IPS DF 4.7 (cell line): Measurements from ENCODE around the gene SULT1C4.

Source experiments
- DNase-seq: peaks from one replicate; pipeline ENCODE4 v3.0.0-alpha.2; 2013; ENCODE audit warnings: low spot score; ENCODE audit errors: extremely low read depth

Gene SULT1C4

DNA sequence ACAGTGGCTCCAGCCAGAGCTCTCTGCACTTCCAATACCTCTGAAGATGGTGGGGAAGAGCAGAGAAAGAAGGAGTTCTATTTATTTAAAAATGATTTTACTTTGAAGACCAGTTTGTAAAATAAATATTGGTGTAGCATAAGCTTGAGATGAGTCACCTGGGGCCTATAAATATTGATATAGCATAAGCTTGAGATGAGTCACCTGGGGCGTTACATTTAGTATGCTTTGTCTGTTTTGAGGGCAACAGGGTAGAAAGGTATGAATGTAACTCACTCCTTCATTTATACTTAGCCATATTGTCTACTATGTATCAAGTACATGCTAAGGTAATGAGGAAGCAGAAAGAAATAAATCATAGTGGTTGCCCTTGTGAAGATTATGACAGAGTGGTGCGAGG lies 7.7 kb upstream of the SULT1C4 start:
- no peak for DNase-seq

- no peak for DNase-seq
Observed at GRCh38 chr2:108376774-108377173, 980 bp upstream of the SULT1C4 start.

GRCh38 chr2:108377401-108377800 lies 353 bp upstream of the SULT1C4 start:
- no peak for DNase-seq

DNA sequence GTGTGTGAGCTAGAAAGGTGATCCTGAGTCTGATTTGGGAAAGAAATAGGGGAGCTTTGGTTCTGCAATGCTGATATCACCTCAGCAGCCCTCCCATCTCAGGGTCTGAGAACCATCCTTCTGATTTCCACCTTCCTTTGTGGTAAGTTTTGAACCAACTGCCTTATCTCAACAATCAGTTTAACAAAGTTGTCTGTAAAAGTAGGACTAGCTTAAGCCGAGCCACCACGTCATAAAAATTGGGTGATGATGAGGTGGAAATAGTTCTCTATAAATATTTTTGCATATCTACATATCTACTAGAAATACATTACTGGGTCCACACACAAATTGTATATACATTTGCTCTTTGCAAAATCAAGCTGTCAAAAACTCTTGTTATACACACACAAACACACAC lies 1.1 kb downstream of the SULT1C4 start:
- DNase-seq, result no peak

- DNase-seq, result no peak
Observed at GRCh38 chr2:108382196-108382595, 4.4 kb downstream of the SULT1C4 start.

DNA sequence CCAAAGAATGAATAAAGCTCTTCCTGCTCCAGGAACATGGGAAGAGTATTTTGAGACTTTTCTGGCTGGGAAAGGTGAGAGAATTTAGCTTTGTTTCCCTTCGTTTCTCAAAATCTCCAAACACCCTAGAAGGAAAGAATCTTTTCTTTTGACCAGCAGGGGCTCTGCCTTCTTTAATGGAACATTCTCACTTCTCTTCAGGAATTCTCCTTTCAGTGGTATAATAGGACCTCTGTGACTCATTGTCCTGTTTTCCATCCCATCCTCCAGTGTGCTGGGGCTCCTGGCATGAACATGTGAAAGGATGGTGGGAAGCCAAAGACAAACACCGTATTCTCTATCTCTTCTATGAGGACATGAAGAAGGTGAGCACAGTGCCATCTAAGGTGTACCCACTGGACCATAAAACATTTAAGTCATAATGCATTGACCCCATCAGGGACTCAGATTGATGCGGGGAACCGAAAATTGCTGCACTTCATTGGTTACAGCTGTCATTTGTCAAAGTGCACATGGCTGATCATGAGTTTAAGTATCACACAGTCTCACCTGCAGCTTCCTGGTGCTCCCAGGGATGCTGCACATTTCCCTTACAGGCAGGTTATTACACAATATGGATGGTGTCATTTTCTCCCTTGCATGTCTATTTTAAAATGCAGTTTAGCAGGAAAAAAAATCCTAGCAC lies 5.5 kb downstream of the SULT1C4 start:
- peak; percentile 62 for DNase-seq

DNA sequence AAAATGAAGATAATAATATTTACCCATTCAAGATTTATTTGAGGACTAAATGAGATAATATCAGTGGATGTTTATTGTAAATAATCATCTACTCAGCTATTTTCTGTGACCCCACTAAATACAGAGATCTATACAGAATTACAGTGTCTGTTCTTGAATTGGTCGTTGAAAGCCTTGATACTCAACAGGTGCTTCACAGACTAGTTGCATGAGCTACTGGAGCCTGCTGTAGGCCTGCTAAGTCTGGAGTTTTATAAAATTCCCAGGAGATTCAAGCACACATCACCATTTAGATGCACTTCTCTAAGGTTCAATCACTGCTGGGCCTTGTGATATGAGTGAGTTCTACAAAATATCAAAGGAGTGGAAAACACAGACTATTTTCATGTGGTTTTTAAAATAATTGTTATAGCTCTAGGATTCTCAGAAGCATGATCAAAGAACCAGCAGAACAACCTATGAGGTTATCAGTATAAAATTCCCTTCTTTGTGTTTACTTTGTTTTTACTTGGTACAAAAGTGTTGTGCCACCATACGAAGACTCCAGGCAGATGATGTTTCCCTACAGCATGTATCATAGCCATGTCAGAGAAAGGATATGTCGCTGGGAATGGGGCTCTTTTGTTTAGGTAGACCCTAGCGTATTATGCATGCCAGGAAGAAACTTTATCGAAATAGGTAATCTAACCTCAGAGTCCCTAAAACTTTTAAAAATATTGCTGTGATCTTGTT lies 7.1 kb downstream of the SULT1C4 start:
- DNase-seq, result no peak

DNA sequence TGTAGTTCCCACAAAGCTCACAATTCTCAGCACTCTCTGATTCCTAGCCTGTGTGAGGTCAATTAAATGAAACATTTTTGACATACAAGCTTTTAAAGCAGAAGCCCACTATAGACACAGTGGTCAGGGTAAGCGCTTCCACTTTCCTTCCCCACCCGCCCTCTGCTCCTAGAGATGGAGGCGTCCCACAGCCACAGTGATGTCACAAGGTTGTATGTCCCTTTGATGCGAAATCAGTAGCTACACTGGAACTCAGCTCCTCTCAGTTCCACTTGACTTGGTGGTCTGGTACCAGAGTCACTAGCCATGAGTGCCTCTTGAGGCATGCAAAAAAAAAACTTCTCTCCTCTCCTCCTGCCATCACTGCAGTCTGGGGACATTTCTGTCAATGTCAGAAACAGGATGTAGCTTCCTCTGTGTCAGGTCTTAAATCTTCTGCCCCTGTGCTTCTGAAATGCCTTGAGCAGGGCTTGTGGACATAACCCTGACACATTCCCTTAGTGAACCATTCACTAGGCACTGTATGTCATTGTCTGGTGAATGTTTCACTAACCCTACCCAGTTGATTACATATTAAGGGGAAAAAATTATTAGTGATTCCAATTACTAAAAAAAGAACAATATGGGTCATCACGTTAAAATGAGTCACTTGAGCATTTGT lies 7.8 kb downstream of the SULT1C4 start:
- no peak for DNase-seq

DNA sequence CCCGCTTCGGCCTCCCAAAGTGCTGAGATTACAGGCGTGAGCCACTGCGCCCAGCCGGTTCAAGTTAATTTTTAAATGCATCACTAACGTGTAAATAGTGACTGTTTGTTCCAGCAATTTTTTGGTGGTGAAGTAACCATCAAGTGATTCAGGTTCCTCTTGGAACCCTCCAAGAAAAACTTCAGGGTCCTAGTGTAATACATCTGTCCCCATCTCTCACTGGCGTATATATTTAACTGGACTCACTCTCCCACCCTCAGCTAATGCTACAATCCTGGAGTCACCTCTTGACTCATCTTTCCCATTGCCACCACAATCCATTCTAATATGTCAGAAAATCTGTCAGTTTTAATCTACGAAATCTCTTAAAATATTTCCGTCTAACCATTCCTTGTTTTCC lies 10.3 kb downstream of the SULT1C4 start:
- no peak for DNase-seq

DNA sequence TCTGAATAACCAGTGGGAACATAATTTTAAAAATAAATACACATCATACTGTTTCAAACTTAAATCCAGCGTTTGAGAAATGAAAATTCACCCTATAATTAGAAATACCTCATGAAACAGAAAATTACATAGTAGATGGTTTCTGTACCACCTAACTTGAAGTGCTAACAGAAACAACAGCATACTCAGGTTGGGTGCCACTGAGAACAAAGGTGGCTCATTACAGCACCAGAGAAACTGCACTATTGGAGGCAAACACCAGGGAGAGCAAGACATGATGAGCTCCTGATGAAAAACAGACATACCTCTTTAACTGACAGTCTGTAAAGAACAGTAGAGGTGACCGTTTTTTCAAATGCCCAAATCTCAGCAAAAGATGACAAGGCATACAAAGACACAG lies 12.6 kb downstream of the SULT1C4 start:
- DNase-seq, result no peak

DNA sequence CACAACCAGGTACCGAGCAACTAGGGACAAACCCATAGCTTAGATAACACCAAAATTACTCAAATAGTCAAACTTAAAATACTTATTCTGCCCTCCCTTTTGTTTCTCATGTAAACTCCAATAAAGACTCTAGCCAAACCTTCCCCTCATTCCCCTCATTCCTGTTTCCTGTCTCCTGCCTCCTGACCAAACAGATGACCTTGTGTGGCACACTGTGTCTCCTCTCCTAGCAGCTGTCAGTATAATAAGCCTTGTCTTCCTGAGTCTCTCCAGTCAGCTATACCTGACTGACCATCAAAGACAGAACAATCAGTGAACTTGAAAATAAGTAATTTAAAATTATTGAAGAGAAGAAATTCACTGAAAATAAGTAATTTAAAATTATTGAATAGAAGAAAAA lies 14.3 kb downstream of the SULT1C4 start:
- DNase-seq, result no peak

DNA sequence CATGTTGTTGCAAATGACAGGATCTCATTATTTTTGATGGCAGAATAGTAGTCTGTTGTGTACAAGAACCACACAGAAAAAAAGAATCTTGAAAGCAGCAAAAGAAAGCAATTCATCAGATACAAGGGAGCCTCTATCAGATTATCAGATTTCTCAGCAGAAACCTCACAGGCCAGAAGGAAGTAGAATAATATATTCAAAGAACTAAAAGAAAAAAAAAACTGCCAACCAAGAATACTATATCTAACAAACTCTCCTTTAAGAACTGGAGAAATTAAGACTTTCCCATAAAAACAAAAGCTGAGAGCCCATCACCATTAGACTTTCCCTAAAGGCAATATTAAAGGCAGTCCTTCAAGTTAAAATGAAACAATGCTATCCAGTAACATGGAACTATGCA lies 15.4 kb downstream of the SULT1C4 start:
- no peak for DNase-seq

DNA sequence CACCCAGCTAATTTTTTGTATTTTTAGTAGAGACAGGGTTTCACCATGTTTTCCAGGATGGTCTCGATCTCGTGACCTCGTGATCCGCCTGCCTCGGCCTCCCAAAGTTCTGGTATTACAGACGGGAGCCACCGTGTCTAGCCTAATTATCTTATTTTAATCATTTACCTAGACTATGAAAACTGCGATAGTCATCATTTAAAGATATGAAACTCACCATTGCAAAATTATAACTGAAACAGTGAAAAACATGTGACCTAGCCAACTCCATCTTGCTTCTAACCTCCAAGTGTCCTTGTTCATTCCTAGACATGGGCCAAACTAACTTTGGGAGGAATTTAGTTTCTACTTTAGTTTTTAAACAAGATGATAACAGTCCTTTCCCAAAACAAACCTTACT lies 17.4 kb downstream of the SULT1C4 start:
- no peak for DNase-seq

- no peak for DNase-seq
Observed at GRCh38 chr2:108396845-108397244, 19.1 kb downstream of the SULT1C4 start.

DNA sequence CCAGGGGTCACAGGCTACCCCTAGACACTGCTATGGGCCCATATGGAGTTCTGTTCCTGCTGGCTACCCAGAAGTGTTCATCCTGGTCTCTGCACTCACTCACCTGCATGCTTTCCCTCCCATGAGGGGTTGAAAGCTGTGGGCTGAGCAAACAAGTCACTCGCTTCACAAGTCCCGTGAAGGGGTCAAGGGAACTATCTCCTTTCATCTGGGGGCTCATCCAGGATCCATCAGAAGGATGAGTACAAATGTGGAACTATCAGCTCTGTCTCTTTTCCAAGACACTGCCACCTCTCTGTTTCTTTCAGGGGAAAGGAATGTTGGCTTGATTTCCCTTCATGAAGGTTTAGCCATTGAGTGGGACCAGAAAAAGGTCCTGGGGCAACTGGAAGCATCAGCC lies 21.7 kb downstream of the SULT1C4 start:
- DNase-seq, result no peak

DNA sequence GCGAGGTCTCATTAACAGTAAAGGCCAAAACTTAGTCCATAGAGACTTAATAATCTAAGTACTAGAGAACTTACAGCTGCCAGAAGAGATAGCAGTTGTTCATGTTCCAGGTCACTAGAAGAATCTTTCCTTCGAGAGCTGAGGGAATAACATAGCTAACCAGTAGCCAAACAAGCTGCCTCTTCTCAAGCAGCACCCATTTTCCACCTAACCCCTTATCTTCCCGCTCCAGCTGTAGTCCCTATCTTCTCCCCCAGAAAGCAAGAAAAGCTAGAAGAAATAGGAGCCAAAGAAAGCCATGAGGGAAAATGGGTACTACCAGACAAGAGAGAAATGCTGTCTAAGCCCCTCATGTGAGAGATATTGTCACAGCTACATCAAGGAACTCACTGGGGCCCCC lies 24.0 kb downstream of the SULT1C4 start:
- DNase-seq, result no peak

DNA sequence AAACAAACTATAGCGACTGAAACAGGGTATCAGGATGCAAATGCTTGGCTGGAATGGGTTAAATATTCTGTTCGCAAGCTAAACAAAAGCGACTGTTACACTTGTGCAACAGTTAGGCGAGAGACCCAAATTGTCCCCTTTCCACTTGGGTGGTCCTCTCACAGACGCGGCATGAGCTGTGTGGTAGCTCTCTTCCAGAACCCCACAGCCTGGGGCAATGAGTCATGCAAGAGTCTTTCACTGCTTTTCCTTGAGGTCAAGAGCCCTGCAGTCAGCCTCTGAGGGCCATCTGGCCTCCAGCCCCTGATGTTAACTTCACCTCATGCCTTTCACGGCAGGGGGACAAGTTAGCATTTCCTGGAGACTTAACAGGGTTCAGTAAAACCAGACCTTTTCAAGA lies 25.7 kb downstream of the SULT1C4 start:
- DNase-seq, result peak; percentile 87

DNA sequence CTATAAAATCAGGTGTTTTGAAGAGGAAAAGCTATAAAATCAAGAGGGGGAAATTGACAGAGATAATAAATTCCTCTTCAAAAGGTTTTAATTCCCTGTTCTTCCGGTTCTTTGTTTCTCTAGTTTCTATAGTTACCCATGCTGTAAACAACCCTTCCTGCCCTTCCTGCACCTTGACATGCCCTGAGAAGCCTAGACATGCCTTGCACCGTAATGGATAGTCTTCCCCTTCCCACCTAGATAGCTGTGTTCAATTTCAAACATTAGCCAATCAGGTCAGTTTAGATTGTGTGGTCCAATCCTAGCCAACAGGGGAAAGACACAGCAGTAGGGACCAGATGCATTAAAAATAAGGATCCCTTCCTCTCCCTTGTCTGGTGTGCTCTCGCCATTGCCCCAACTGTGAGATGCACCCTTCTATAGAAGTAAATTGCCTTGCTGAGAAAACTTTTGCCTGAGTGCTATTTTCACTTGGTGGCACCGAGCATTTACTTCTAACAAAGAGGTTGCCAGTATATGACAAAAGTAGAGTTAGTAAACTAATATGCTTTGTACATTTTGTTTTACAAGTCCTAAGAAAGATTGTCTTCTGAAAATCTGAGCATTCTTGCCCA lies 27.1 kb downstream of the SULT1C4 start:
- no peak for DNase-seq

GRCh38 chr2:108407864-108408729 lies 30.3 kb downstream of the SULT1C4 start:
- no peak for DNase-seq

DNA sequence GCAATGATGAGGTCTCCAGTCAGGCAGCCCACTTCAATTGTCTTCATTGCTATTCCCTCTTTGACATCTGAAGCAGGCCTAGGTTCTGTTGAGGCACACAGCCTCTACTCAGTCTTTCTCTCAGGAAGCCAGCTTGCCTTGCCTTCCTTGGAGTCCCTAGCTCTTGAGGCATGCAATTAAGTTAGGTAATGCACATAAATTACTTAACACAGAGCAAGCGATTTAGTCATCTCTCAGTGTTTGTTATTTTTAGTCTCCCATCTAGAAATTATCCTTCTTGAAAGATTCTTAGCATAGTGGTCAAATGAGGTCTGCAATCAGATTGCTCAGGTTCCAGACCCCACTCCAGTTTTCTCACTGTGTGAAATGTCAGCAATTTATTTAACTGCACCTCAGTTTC lies 32.0 kb downstream of the SULT1C4 start:
- no peak for DNase-seq

DNA sequence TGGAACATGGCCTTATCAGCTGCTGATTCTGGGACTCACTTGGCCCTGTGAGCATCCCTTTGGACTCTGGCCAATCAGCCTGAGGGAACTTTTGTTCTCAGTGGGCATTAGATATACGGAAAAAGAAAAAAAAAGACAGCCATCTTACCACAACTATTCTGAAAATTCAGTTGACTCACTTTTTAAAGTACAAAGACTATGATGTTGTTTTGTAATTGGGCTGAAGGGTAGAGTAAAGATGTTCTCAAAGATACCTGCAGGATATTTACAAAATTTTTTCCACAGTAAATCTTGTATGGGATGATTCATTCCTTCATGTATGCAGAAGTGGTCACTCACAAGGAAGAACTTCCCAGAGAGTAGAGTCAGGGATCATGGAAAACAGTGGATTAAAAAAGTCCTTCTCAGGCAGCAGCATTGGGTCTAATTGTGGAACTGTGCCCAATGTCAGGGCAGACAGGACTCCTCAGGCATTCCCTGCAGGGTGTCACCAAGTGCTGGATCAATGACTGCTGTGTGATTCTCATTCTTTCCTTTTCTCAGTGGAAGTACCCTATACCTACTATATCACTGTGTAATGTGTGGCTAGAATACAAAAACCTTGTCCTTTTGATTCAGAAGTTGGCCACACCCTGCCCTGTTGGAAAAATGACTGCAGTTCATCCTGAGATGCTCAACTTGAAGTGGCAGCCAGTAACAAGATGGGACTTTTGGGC lies 35.4 kb downstream of the SULT1C4 start:
- DNase-seq, result no peak
